ENCODE measurements around the gene EDEM2. TPM values are rescaled to one million over a fixed set of nuclear protein-coding genes. Genes with fewer than 3 reads are reported as not detected.

Gene EDEM2
- total and polyA plus RNA-seq, 2 of the 4 experiments (the other 2 are of a cell fraction), result 19.0 to 27.4 TPM

DNA sequence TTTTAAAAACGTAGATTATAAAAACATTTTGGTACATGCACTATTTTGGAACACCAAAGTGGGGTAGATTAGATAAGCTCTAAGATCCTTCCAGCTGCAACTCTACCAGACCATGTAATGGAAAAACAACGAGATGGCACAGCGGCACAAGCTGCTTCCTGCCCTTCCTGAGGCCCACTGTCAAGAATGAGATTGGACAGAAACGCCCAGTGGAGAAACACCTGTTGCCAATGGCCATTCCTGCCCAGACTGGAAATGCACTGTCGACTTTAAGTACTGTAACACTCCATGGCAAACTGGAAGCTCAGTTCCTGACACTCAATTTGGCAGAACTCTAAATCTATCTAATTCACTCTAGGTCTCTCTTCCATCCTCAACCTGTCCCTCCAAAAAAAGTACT lies 21.4 kb downstream of the EDEM2 start:
- peaks cover 6% of the 10 kb centered on the region; the same call in 1 of the 2 replicates for H3K9me1 ChIP-seq (ENCODE audit: insufficient read depth, low read length)
- in situ Hi-C loops (cut with MboI; ENCODE audit: low sequenced_read_pairs) (loop anchor here (25.0 kb wide), 1 partner anchor 312 kb away; the partner anchor contains the start of gene GDF5), intact Hi-C loops (cut with micrococcal nuclease) (no loop called here), dilution Hi-C loops (cut with HindIII; ENCODE audit: low sequenced_read_pairs, unreplicated experiment) (no loop called here)
- no peak overlapping the region for H3K56ac ChIP-seq (ENCODE audit: extremely low read depth, insufficient read depth, low read length)
- no peak overlapping the region for H4K8ac ChIP-seq (ENCODE audit: low read depth in 2 of 2, low read length in 2 of 2)
- ATAC-seq (ENCODE audit: low read depth), result no peak
- no peak for DNase-seq
- no peak overlapping the region for H2BK15ac ChIP-seq (ENCODE audit: low read depth, low read length)
- H2BK20ac ChIP-seq (ENCODE audit: low read depth, low read length), result no peak overlapping the region
- H2BK120ac ChIP-seq (ENCODE audit: low read depth, low read length), result no peak overlapping the region
- H3K9ac ChIP-seq (ENCODE audit: low read depth, low read length), result no peak overlapping the region
- no peak overlapping the region for H2AK5ac ChIP-seq (ENCODE audit: low read depth, low read length)
- ChIA-PET POLR2A (ENCODE audit: unreplicated experiment) (no interaction called here), CTCF (no interaction called here)
- 91% methylated on average over 4 of the region's 5 CpGs; no CpG with 5 or more reads in 1 of the 2 experiments for WGBS, 2 experiments (ENCODE audit: extremely low coverage in 2 of 2, insufficient read length in 1 of 2)
- no peak overlapping the region for H3K18ac ChIP-seq (ENCODE audit: low read depth, low read length)
- no peaks in the 10 kb centered on the region for H3K27me3 ChIP-seq (ENCODE audit: control insufficient read depth, insufficient read depth, low read length)
- no peak overlapping the region for H3K14ac ChIP-seq (replicated peaks; ENCODE audit: low read depth, low read length)
- H3K36me3 ChIP-seq (ENCODE audit: control insufficient read depth, insufficient read depth, low read length), result peaks cover 32% of the 10 kb centered on the region
- no peak overlapping the region for H2AFZ ChIP-seq (replicated peaks; ENCODE audit: low read length, poor library complexity)
- H2AK9ac ChIP-seq (replicated peaks; ENCODE audit: low read depth, low read length, poor library complexity), result no peak overlapping the region
- no peak overlapping the region for H4K91ac ChIP-seq (ENCODE audit: insufficient read depth, low read depth, low read length)
- H3K4me1 ChIP-seq (ENCODE audit: control insufficient read depth, insufficient read depth, low read length), result peaks cover 3% of the 10 kb centered on the region; the same call in 1 of the 2 replicates
- H3K4me3 ChIP-seq (ENCODE audit: insufficient read depth, low read depth, low read length), result no peak overlapping the region
- no peak overlapping the region for H4K5ac ChIP-seq (ENCODE audit: low read depth, low read length)
- BruUV-seq (replicated peaks), result no TSS peak
- no peak for TF ChIP-seq MAFK (IDR thresholded peaks at IDR 0.05; ENCODE audit: low read depth, low read length)
- no peak overlapping the region for H3K23ac ChIP-seq (ENCODE audit: low read depth, low read length)
- H4K20me1 ChIP-seq (ENCODE audit: insufficient read depth, low read length), result no peaks in the 10 kb centered on the region; the same call in 1 of the 2 replicates
- no peak overlapping the region for H2BK5ac ChIP-seq (ENCODE audit: low read depth, low read length, poor library complexity, severe bottlenecking)
- no peak overlapping the region for H3K4ac ChIP-seq (ENCODE audit: low read depth, low read length)
- no peak overlapping the region for H3K27ac ChIP-seq (ENCODE audit: insufficient read depth, low read length)
- no peak overlapping the region for H3K4me2 ChIP-seq (ENCODE audit: low read depth, low read length)
- no peaks in the 10 kb centered on the region; a peak in 1 of 4 replicates for H3K79me1 ChIP-seq (ENCODE audit: low read depth in 1 of 2, low read length in 2 of 2)
- no peaks in the 10 kb centered on the region for H3K9me3 ChIP-seq (ENCODE audit: control insufficient read depth, insufficient read depth, low read length)

Data from IMR-90 (cell line).